B cell (primary cell): ENCODE data around the gene CALHM5. TPM values are rescaled to one million over a fixed set of nuclear protein-coding genes. Genes with fewer than 3 reads are reported as not detected.

ENCODE experiments used
- ATAC-seq: fragments of 200-7000 bp; cut with Tn5 transposase; one replicate; pipeline ENCODE4 v1.10.0; 2021; ENCODE audit warnings: low read depth, mild to moderate bottlenecking, moderate number of reproducible peaks, moderate library complexity
- CTCF ChIA-PET: fragments of 350-600 bp; sonication (Branson Sonifier 250); formaldehyde crosslinking; loops from one replicate; lab custom pipeline; 2021; ENCODE audit warnings: antibody characterized with exemption, inconsistent platforms; lab: Charles Lee
- POLR2A ChIA-PET: fragments of 350-600 bp; sonication (Branson Sonifier 250); formaldehyde crosslinking; loops from one replicate; lab custom pipeline; 2021; ENCODE audit warnings: antibody characterized with exemption; lab: Charles Lee
- DNase-seq: peaks from one replicate; pipeline ENCODE4 v3.0.0; 2013
- H2AFZ ChIP-seq: 2 replicates; pipeline ENCODE4 v1.6.1; 2012; ENCODE audit warnings: mild to moderate bottlenecking, low read depth, low read length; ENCODE audit not compliant: insufficient read depth, poor library complexity, severe bottlenecking
- H3K27ac ChIP-seq, 2 donors: 1 replicate in 1 of 2; 2 replicates in 1 of 2; pipeline ENCODE4 v1.5.1; 2012 to 2013; ENCODE audit warnings: low read length in 2 of 2, mild to moderate bottlenecking in 2 of 2, moderate library complexity in 1 of 2
- H3K27me3 ChIP-seq, 4 experiments: fragments of 200-600 bp in 1 of 4; sonication (generic) in 1 of 4; replicated peaks in 1 of 4; 1 replicate in 2 of 4; 2 replicates in 2 of 4; pipeline versions ENCODE4 v1.6.1 to v1.7.0; 2013 to 2016; ENCODE audit warnings: low read length in 3 of 4, mild to moderate bottlenecking in 2 of 4, mixed read lengths in 1 of 4, moderate library complexity in 1 of 4; ENCODE audit not compliant: insufficient read depth in 4 of 4, control insufficient read depth in 3 of 4; ENCODE audit errors: control extremely low read depth in 1 of 4
- H3K36me3 ChIP-seq, 2 experiments: replicated peaks in 1 of 2; 1 replicate in 1 of 2; 2 replicates in 1 of 2; pipeline versions ENCODE4 v1.6.1 to v1.7.1; 2013; ENCODE audit warnings: low read length in 1 of 2; ENCODE audit not compliant: insufficient read depth in 2 of 2, control insufficient read depth in 1 of 2; ENCODE audit errors: control extremely low read depth in 1 of 2, extremely low read depth in 1 of 2
- H3K4me1 ChIP-seq, 2 donors: fragments of 200-600 bp in 1 of 2; sonication (generic) in 1 of 2; 1 replicate in 1 of 2; 2 replicates in 1 of 2; pipeline versions ENCODE4 v1.5.1 to v1.6.1; 2013 to 2017; ENCODE audit warnings: low read length in 2 of 2; ENCODE audit not compliant: control insufficient read depth in 2 of 2, insufficient read depth in 2 of 2
- H3K4me2 ChIP-seq: replicated peaks from 2 replicates; pipeline ENCODE3; 2012; ENCODE audit warnings: mild to moderate bottlenecking, low read depth, low read length; ENCODE audit not compliant: poor library complexity, severe bottlenecking
- H3K4me3 ChIP-seq, 5 experiments: fragments of 200-600 bp in 1 of 5; sonication (generic) in 1 of 5; 1 replicate in 3 of 5; 2 replicates in 2 of 5; pipeline versions ENCODE4 v1.5.1 to v1.7.0; 2011 to 2016; ENCODE audit warnings: low read length in 4 of 5, mild to moderate bottlenecking in 4 of 5, low read depth in 2 of 5, control low read depth in 1 of 5, moderate library complexity in 1 of 5; ENCODE audit not compliant: insufficient read depth in 1 of 5; ENCODE audit errors: control extremely low read depth in 1 of 5, extremely low read depth in 1 of 5
- H3K79me2 ChIP-seq: fragments of 200-600 bp; sonication (generic); one replicate; pipeline ENCODE4 v1.6.0; 2016; ENCODE audit warnings: low read length; ENCODE audit not compliant: control insufficient read depth, insufficient read depth
- H3K9ac ChIP-seq: fragments of 200-600 bp; sonication (generic); 2 replicates; pipeline ENCODE4 v1.6.1; 2017; ENCODE audit warnings: mild to moderate bottlenecking, low read length, moderate library complexity
- H3K9me3 ChIP-seq, 3 donors: one replicate each; pipeline versions ENCODE4 v1.6.1 to v1.7.1; 2013; ENCODE audit warnings: low read length in 2 of 3; ENCODE audit not compliant: control insufficient read depth in 2 of 3, insufficient read depth in 1 of 3; ENCODE audit errors: control extremely low read depth in 1 of 3
- H4K20me1 ChIP-seq: 2 replicates; pipeline ENCODE4 v1.6.0; 2012; ENCODE audit warnings: mild to moderate bottlenecking, low read length; ENCODE audit not compliant: insufficient read depth, control insufficient read depth, poor library complexity, severe bottlenecking
- H3K27ac Mint-ChIP-seq: one replicate; pipeline ENCODE4 v1.8.0; 2021; ENCODE audit warnings: mixed read lengths
- H3K27me3 Mint-ChIP-seq: one replicate; pipeline ENCODE4 v1.8.0; 2021; ENCODE audit warnings: mixed read lengths
- H3K4me1 Mint-ChIP-seq: one replicate; pipeline ENCODE4 v1.8.0; 2021; ENCODE audit warnings: mixed read lengths
- H3K4me3 Mint-ChIP-seq: one replicate; pipeline ENCODE4 v1.8.0; 2021; ENCODE audit warnings: mixed read lengths
- H3K9me3 Mint-ChIP-seq: one replicate; pipeline ENCODE4 v1.8.0; 2022; ENCODE audit warnings: mixed read lengths; ENCODE audit not compliant: insufficient read depth
- EZH2 ChIP-seq: IDR thresholded peaks from 2 replicates; pipeline ENCODE4 v1.6.1; 2012; ENCODE audit warnings: borderline replicate concordance, low read depth, mild to moderate bottlenecking, moderate library complexity, low read length; ENCODE audit not compliant: insufficient read depth, poor library complexity, severe bottlenecking
- WGBS: methylation state at CpG from one replicate; pipeline ENCODE4 v1.1.5; 2013; ENCODE audit warnings: missing lambda C conversion rate; ENCODE audit not compliant: insufficient coverage; 5-methylcytosine and 5-hydroxymethylcytosine counted together
- intact Hi-C: fragments of 100-400 bp; cut with micrococcal nuclease; formaldehyde crosslinking; loops from one replicate; pipeline ENCODE4 v1.10.0; 2022
- polyA plus RNA-seq: library from polyadenylated mRNA; depleted of rRNA; stranded (reverse); fragments of >200 nt; gene quantifications from 2 replicates; pipeline ENCODE4 v1.2.3, GENCODE V29; 2012
- total RNA-seq, 2 donors: library from RNA; stranded (reverse); fragments of 120-200 nt in 1 of 2; gene quantifications; 1 replicate in 1 of 2; 2 replicates in 1 of 2; pipeline versions ENCODE4 v1.2.3 to v1.2.4, GENCODE V29; 2013 to 2022
- TF ChIP-seq, protein P1 (sequence below): fragments of 200-600 bp; IDR thresholded peaks from one replicate; pipeline ENCODE4 v1.8.0; 2022; ENCODE audit warnings: antibody characterized with exemption, mild to moderate bottlenecking

CALHM5 gene
- total and polyA plus RNA-seq, 2 donors (not counting 1 experiment from before 2014, with no cell fraction given): not detected

DNA sequence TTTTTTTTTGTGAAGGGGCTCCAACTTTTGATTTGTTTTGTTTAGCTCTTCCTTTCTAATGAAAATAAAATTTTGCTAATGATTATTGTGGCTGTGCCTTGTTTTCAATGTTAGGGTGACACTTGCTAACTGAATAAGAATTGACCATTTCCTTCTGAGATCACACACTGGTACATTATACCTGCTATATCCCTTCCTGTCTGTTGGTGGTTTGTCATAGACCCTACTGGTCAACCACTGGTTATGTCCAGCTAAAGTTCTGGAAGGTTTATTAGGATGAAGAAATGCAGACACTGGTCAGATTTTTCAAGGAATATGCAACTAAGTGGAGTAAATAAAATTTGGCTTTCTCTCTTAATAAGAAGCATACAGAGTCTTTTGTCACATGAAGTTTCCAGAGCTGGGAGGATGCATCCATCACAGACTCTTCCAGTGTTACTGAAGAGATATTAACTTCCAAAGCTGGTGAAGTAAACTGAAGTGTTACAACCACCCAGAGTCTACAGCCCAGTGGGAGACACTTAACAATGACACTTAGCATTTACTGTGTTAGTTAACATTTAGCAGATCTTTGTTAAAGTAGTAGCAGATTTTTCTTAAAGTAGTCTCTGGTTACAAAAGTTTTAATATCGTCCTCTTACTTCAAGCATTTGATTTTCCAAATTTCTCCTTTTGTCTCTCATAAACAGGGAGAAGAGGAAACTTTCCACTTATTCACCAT lies 19.7 kb upstream of the CALHM5 start:
- Histone ChIP-seq H3K4me3 (no peak overlapping the region), H3K27me3 (peaks cover 0 to 3% (median 0%) of the 10 kb centered on the region in 4 experiments), H3K79me2 (no peaks in the 10 kb centered on the region), H3K4me1 (no peaks in the 10 kb centered on the region), H3K36me3 (no peaks in the 10 kb centered on the region), H3K4me2 (no peak overlapping the region), H4K20me1 (no peaks in the 10 kb centered on the region), H3K9ac (no peak overlapping the region), H2AFZ (no peak overlapping the region), H3K27ac (no peak overlapping the region), H3K9me3 (peaks cover 0 to 2% (median 0%) of the 10 kb centered on the region in 3 donors)
- ATAC-seq (no peak), DNase-seq (no peak)
- H3K4me1 Mint-ChIP-seq: no peaks in the 10 kb centered on the region
- TF ChIP-seq, protein P1, sequence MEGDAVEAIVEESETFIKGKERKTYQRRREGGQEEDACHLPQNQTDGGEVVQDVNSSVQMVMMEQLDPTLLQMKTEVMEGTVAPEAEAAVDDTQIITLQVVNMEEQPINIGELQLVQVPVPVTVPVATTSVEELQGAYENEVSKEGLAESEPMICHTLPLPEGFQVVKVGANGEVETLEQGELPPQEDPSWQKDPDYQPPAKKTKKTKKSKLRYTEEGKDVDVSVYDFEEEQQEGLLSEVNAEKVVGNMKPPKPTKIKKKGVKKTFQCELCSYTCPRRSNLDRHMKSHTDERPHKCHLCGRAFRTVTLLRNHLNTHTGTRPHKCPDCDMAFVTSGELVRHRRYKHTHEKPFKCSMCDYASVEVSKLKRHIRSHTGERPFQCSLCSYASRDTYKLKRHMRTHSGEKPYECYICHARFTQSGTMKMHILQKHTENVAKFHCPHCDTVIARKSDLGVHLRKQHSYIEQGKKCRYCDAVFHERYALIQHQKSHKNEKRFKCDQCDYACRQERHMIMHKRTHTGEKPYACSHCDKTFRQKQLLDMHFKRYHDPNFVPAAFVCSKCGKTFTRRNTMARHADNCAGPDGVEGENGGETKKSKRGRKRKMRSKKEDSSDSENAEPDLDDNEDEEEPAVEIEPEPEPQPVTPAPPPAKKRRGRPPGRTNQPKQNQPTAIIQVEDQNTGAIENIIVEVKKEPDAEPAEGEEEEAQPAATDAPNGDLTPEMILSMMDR: no peak
- no peak for TF ChIP-seq EZH2
- ChIA-PET POLR2A (no interaction called here), CTCF (interaction anchor here (0.6 to 1.2 kb wide), 2 partner anchors 24 to 47 kb away, joined by 4 read pairs; no protein-coding TSS in a partner anchor)
- intact Hi-C loops: no loop called here
- H3K27me3 Mint-ChIP-seq: peaks cover 12% of the 10 kb centered on the region
- no peak overlapping the region for H3K4me3 Mint-ChIP-seq
- no peak overlapping the region for H3K27ac Mint-ChIP-seq
- WGBS: no CpG with 5 or more reads among the region's 1 CpG
- H3K9me3 Mint-ChIP-seq: peaks cover 6% of the 10 kb centered on the region

DNA sequence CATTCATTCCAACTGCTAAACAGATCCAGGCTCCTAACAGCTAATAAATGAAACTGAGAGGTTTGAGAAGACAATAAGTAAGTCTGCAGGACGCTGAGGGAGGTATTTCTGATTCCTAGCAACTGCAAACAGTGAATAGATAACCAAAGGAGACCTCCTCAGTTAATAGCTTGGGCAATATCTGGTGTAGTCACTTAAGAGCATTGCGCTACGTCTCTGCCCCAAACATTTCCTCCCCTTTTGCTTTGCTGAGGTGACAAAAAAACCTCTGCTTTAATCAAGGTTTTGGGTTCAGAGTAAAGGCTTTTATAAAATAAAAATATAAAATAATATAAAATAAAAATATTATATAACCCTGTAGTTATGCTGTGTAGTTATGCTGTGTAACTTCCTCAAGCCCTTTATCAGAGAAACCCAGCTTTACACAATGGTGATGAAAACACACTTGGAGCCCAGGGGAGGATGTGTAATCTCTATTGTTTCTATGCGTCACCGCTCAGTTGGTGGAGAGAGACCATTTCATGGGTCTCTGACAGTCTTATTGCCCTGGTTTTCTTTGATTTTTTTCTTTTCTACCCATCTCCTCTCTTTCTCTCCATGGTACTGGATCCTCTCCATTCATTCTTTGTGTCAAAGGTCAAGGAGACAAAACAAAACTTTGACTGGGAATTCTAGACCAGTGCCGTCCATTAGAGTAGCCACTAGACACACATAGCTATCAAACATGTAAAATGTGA lies 18.9 kb upstream of the CALHM5 start:
- no peak overlapping the region for H3K4me2 ChIP-seq
- no peak for TF ChIP-seq EZH2
- TF ChIP-seq, protein P1: no peak
- H2AFZ ChIP-seq: no peak overlapping the region
- intact Hi-C loops: no loop called here
- no peaks in the 10 kb centered on the region for H3K4me1 ChIP-seq
- Mint-ChIP-seq H3K9me3 (peaks cover 6% of the 10 kb centered on the region), H3K4me3 (no peak overlapping the region), H3K27ac (no peak overlapping the region), H3K4me1 (no peaks in the 10 kb centered on the region), H3K27me3 (peaks cover 12% of the 10 kb centered on the region)
- peaks cover 0 to 2% (median 0%) of the 10 kb centered on the region in 3 donors for H3K9me3 ChIP-seq
- H3K27me3 ChIP-seq: peaks cover 0 to 3% (median 0%) of the 10 kb centered on the region in 4 experiments
- WGBS: no CpG with 5 or more reads among the region's 6 CpGs
- ATAC-seq: no peak
- no peak for DNase-seq
- CTCF ChIA-PET: interaction anchor here (0.8 to 0.9 kb wide), 2 partner anchors 43 to 68 kb away, joined by 3 read pairs; no protein-coding TSS in a partner anchor
- H4K20me1 ChIP-seq: no peaks in the 10 kb centered on the region
- no peak overlapping the region for H3K27ac ChIP-seq
- POLR2A ChIA-PET: no interaction called here
- no peaks in the 10 kb centered on the region for H3K79me2 ChIP-seq
- H3K36me3 ChIP-seq: no peaks in the 10 kb centered on the region
- H3K9ac ChIP-seq: no peak overlapping the region
- no peak overlapping the region for H3K4me3 ChIP-seq
